Adrenal gland (tissue), 12 donors: ENCODE results near the gene TMEM63A. TPM values are rescaled to one million over a fixed set of nuclear protein-coding genes. Genes with fewer than 3 reads are reported as not detected.

Source experiments
- DNase-seq, 7 donors: peaks; one replicate each; pipeline ENCODE4 v3.0.0-alpha.2; 2019 to 2020
- H3K27ac ChIP-seq, 5 donors: fragments of 200-600 bp; sonication (generic) in 4 of 5; 1 replicate in 3 of 5; 2 replicates in 2 of 5; pipeline versions ENCODE4 v1.5.1 to v1.8.0; 2016 to 2020; ENCODE audit warnings: mild to moderate bottlenecking in 1 of 5
- H3K27me3 ChIP-seq: fragments of 200-600 bp; 2 replicates; pipeline ENCODE4 v1.8.0; 2021
- H3K36me3 ChIP-seq, 2 donors: fragments of 200-600 bp; replicated peaks in 1 of 2; 1 replicate in 1 of 2; 2 replicates in 1 of 2; pipeline versions ENCODE4 v1.5.1 to v1.8.0; 2018 to 2022
- H3K4me1 ChIP-seq, 2 donors: fragments of 200-600 bp; replicated peaks in 1 of 2; 1 replicate in 1 of 2; 2 replicates in 1 of 2; pipeline versions ENCODE4 v1.5.1 to v1.8.0; 2018 to 2021
- H3K4me3 ChIP-seq, 4 donors: fragments of 200-600 bp; sonication (generic) in 3 of 4; one replicate each; pipeline ENCODE4 v1.5.1; 2016 to 2018
- H3K9me3 ChIP-seq, 3 donors: fragments of 200-600 bp; sonication (generic) in 1 of 3; replicated peaks in 1 of 3; 1 replicate in 2 of 3; 2 replicates in 1 of 3; pipeline versions ENCODE4 v1.5.1 to v1.8.0; 2016 to 2021
- POLR2A ChIP-seq, 2 donors: fragments of 450-650 bp; IDR thresholded peaks; one replicate each; pipeline ENCODE4 v1.6.1; 2017; ENCODE audit warnings: antibody characterized with exemption in 2 of 2, mild to moderate bottlenecking in 2 of 2, moderate library complexity in 1 of 2
- WGBS, 4 donors: extraction: QIAGEN DNeasy Blood & Tissue Kit in 2 of 4; methylation state at CpG; one replicate each; pipeline versions ENCODE4 v1.1.5 to v1.1.7; 2013 to 2017; 5-methylcytosine and 5-hydroxymethylcytosine counted together
- intact Hi-C, 2 donors: fragments of 100-400 bp; cut with DNase I; formaldehyde crosslinking; loops; one replicate each; pipeline versions ENCODE4 v1.14.1 to v1.15.0; 2022 to 2023
- polyA plus RNA-seq, 3 donors: library from polyadenylated mRNA; stranded (reverse); fragments of 200-250 nt in 2 of 3; fragments of 350-450 nt in 1 of 3; fragmentation: Illumina TruSeq in 1 of 3; extraction: RNeasy Lipid Tissue Mini Kit (QIAGEN cat#74804) in 1 of 3; gene quantifications; one replicate each; pipeline ENCODE4 v1.2.3, GENCODE V29; 2013 to 2014
- total RNA-seq, 9 donors: library from RNA; depleted of rRNA in 4 of 9; stranded (reverse); fragments of >200 nt in 4 of 9; fragments of 120-200 nt in 1 of 9; fragmentation: NEBNext Ultra II Directional in 1 of 9; extraction: Animal tissue kit (Norgen Biotek cat#: 25700) in 1 of 9; gene quantifications; one replicate each; pipeline versions ENCODE4 v1.1.0 to v1.2.4, GENCODE V29; 2013 to 2023
- TF ChIP-seq, protein P1 (sequence below), 6 experiments: fragments of 450-650 bp in 4 of 6; fragments of 200-600 bp in 2 of 6; sonication (generic) in 1 of 6; IDR thresholded peaks; 1 replicate in 5 of 6; 2 replicates in 1 of 6; pipeline versions ENCODE4 v1.5.1 to v1.8.0; 2016 to 2021; ENCODE audit warnings: antibody characterized with exemption in 6 of 6, mild to moderate bottlenecking in 2 of 6, moderate library complexity in 1 of 6
- donor health status: healthy with polysubstance abuse.
- donor health status: Bipolar disorder and iron deficiency.
- donor health status: DM: yes; HTN: yes; CAD: no.
- donor health status: DM: no; HTN: no; CAD: no.
- donor health status: DM: no; HTN: no; CAD: no.
- donor health status: DM: yes; HTN: yes; CAD: no.

The TMEM63A gene
- total and polyA plus RNA-seq, 12 donors: 13.9 to 96.9 (median 52.3) TPM

DNA sequence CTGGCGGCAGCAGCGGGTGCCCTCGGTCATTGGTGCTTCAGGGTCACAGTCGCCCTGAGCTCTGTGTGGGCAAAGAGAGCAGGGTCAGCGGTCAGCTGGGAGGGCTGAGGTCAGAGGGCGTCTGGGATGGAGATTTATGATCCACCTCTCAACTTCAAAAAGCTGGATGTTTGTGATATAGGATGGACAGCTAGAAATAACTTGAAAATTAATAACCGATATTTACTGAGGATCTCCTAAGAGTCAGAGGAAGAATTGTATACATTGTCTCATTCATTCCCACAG, 4.8 kb upstream of the TMEM63A start:
- Histone ChIP-seq H3K9me3 (no peaks in the 10 kb centered on the region), H3K27ac (no peak overlapping the region), H3K4me3 (no peak overlapping the region), H3K4me1 (peaks cover 0 to 4% of the 10 kb centered on the region in 2 donors), H3K27me3 (no peaks in the 10 kb centered on the region), H3K36me3 (no peaks in the 10 kb centered on the region)
- no peak for DNase-seq
- intact Hi-C loops: no loop called here
- TF ChIP-seq, protein P1, sequence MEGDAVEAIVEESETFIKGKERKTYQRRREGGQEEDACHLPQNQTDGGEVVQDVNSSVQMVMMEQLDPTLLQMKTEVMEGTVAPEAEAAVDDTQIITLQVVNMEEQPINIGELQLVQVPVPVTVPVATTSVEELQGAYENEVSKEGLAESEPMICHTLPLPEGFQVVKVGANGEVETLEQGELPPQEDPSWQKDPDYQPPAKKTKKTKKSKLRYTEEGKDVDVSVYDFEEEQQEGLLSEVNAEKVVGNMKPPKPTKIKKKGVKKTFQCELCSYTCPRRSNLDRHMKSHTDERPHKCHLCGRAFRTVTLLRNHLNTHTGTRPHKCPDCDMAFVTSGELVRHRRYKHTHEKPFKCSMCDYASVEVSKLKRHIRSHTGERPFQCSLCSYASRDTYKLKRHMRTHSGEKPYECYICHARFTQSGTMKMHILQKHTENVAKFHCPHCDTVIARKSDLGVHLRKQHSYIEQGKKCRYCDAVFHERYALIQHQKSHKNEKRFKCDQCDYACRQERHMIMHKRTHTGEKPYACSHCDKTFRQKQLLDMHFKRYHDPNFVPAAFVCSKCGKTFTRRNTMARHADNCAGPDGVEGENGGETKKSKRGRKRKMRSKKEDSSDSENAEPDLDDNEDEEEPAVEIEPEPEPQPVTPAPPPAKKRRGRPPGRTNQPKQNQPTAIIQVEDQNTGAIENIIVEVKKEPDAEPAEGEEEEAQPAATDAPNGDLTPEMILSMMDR (IDR thresholded peaks at IDR 0.05): no peak
- TF ChIP-seq POLR2A (IDR thresholded peaks at IDR 0.05): no peak
- 66 to 84% (median 78%) methylated on average over 4 to 7 of the region's 7 CpGs for WGBS, 4 donors

DNA sequence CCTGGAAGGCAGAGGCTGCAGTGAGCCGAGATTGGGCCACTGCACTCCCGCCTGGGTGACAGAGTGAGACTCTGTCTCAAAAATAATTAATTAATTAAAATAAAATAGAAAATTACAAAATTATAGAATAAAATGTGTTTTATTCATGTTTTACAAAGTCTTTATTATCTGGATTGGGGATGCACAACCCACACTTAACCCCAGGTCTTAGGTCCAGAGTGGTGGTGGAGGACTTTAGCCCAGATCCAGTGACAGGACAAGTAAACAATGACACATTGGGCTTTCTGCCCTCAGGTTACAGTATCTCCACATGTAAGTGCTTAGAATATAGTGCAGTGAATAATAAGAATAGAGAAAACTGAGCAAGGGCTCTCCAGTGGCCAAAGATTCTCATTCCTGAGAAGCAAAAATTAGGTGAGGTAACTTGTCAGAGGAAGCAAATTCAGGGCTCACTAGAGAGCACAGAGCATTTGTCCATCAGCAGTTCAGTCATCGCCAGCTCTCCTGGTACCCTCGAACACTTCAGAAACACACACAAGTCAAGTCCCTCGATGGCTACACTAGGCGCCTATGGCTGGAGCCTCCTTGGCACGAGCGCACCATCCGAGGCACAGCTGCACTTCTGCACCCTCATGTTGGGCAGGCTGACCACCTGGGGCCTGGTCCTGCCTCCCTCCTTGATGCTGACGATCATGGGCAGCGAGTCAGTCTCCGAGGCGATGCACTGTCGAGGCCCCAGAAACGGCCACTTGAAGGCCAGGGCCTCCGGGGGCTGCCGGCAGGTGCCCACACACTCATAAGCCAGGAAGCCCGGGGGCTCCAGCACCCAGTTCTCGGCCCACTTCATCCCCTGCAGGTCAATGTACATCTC, 4.2 kb upstream of the TMEM63A start:
- intact Hi-C loops: no loop called here
- H3K27ac ChIP-seq: no peak overlapping the region
- H3K36me3 ChIP-seq: no peaks in the 10 kb centered on the region
- H3K4me3 ChIP-seq: no peak overlapping the region
- no peaks in the 10 kb centered on the region for H3K27me3 ChIP-seq
- no peak for DNase-seq
- peaks cover 1 to 6% of the 10 kb centered on the region in 2 donors for H3K4me1 ChIP-seq
- WGBS, 4 donors: 90 to 97% (median 93%) methylated on average over 8 to 19 of the region's 19 CpGs
- no peak for TF ChIP-seq POLR2A (IDR thresholded peaks at IDR 0.05)
- TF ChIP-seq, protein P1 (IDR thresholded peaks at IDR 0.05): no peak
- H3K9me3 ChIP-seq: no peaks in the 10 kb centered on the region

DNA sequence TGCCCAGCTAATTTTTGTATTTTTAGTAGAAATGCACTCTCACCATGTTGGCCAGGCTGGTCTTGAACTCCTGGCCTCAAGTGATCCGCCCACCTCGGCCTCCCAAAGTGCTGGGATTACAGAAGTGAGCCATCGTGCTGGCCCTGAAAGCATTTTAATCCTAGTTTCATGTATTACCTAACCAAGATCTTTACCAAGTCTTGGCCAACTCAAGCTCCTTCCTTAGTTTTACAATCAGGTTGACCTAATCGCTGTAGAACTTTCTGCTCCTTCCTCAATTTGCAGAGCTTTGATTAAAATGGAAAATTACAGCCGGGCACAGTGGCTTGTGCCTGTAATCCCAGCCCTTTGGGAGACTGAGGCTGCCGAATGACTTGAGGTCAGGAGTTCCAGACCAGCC, 3.2 kb upstream of the TMEM63A start:
- no peak for TF ChIP-seq POLR2A (IDR thresholded peaks at IDR 0.05)
- TF ChIP-seq, protein P1 (IDR thresholded peaks at IDR 0.05): no peak
- no peak overlapping the region for H3K27ac ChIP-seq
- DNase-seq: no peak
- no peaks in the 10 kb centered on the region for H3K36me3 ChIP-seq
- 84 to 93% (median 87%) methylated on average over 6 of the region's 6 CpGs for WGBS, 4 donors
- no peak overlapping the region for H3K4me3 ChIP-seq
- no peaks in the 10 kb centered on the region for H3K27me3 ChIP-seq
- intact Hi-C loops: no loop called here
- peaks cover 12 to 16% of the 10 kb centered on the region in 2 donors for H3K4me1 ChIP-seq
- H3K9me3 ChIP-seq: no peaks in the 10 kb centered on the region

DNA sequence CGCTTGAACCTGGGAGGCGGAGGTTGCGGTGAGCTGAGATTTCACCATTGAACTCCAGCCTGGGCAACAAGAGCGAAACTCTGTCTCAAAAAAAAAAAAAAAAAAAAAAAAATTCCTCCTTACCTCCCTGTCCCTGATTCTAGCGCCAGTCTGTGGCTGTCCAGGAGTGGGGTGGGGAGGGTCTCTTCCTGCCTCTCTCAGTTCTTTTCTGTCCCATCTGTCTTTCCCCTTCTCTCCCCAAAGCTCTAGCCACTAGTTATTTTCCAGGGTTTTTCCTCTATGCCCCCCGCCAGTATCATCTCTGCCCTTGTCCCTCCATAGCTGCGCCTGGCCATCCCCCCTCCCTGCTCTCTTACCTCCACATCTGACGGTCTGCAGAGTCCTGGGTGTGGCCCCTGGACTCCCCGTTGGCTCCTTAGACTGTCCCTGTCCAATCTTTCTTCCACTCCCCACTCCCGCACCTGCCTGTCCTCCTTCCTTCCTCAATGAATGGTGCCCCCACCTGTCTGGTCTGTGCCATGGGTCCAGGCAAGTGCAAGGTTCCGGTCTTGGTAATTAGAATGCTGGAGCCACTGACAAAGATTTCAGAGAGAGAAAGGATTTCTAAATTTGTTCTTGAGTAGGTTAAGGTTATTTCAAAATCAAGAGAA, 1.6 kb upstream of the TMEM63A start:
- H3K4me1 ChIP-seq: peaks cover 26 to 28% of the 10 kb centered on the region in 2 donors
- no peak for DNase-seq
- no peak overlapping the region for H3K4me3 ChIP-seq
- H3K27me3 ChIP-seq: no peaks in the 10 kb centered on the region
- H3K27ac ChIP-seq: no peak overlapping the region
- H3K9me3 ChIP-seq: no peaks in the 10 kb centered on the region
- intact Hi-C loops: no loop called here
- WGBS, 4 donors: 79 to 88% (median 85%) methylated on average over 10 to 11 of the region's 11 CpGs
- no peaks in the 10 kb centered on the region for H3K36me3 ChIP-seq
- TF ChIP-seq, protein P1 (IDR thresholded peaks at IDR 0.05): no peak
- no peak for TF ChIP-seq POLR2A (IDR thresholded peaks at IDR 0.05)
